Measurements from ENCODE around the gene MYDGF. TPM values are rescaled to one million over a fixed set of nuclear protein-coding genes. Genes with fewer than 3 reads are reported as not detected.
"Not testable (repeated sequence)": the region's sequence is repeated elsewhere in the genome, so short reads cannot be mapped to it uniquely, and the experiment has no call there.

MYDGF gene
- total RNA-seq, 2 donors from 2014 or later: 59.3 to 72.9 TPM

DNA sequence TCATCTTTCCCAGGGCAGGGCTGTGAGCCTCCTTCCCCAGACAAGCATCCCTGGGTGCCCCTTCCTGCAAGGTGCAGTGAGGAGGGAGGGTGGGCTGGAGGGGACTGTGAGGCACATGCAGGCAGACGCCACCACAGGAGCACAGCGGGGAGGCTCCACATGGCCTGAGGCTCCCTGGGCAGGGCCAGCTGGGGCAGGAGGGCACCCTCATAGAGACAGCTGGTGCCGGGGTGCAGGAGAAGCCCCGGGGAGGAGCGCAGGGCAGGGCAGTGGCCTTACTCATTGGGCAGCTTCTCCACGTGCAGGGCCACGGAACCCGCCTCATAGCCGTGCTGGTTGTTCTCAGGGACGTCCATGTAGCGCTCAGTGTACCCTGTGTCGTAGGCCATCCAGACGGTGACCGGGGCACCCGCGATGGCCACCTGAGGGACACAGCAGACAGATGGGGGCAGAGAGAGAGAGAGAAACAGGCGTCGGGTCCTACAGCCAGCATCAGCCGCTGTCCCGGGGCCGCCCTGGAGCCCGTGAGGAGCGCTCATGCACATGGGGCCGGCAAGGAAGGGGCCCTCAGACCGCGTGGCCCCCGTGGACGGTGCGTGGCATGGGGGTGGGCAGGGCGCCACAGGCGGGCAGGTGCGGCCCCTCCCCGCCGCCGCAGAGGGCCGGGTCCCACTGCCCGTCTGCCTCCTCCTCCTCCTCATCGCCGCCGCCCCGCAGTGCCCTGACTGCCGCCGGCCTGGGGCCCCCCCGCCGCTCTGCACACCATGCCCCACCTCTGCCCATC, 12.5 kb upstream of the MYDGF start:
- Histone ChIP-seq H3K4me1 (ENCODE audit: control insufficient read depth in 1 of 2, low read depth in 2 of 2) (no peaks in the 10 kb centered on the region), H3K9me3 (no peaks in the 10 kb centered on the region), H3K27me3 (replicated peaks; ENCODE audit: insufficient read depth) (no peaks in the 10 kb centered on the region), H3K36me3 (peaks cover 58% of the 10 kb centered on the region), H3K27ac (no peak overlapping the region), H3K4me3 (no peak overlapping the region)
- TF ChIP-seq CTCF (IDR thresholded peaks at IDR 0.05): no peak
- DNase-seq (ENCODE audit: low spot score): no peak
- no peak for ATAC-seq (ENCODE audit: insufficient number of reproducible peaks, low FRiP score, low read depth)

DNA sequence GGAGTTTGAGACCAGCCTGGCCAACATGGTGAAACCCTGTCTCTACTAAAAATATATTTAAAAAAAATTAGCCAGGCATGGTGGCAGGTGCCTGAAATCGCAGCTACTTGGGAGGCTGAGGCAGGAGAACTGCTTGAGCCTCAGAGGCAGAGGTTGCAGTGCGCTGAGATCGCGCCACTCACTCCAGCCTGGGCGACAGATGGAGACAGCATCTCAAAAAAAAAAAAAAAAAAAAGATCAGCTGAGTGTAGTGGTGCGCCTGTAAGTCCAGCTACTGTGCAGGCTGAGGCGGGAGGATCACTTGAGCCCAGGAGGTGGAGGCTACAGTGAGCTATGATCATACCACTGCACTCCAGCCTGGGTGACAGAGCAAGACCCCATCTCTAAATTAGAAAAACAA, 9.9 kb upstream of the MYDGF start:
- not testable (repeated sequence) for H3K9me3 ChIP-seq; H3K27ac ChIP-seq; H3K4me3 ChIP-seq; ATAC-seq (ENCODE audit: insufficient number of reproducible peaks, low FRiP score, low read depth); H3K4me1 ChIP-seq (ENCODE audit: control insufficient read depth in 1 of 2, low read depth in 2 of 2); DNase-seq (ENCODE audit: low spot score); H3K27me3 ChIP-seq (replicated peaks; ENCODE audit: insufficient read depth)
- peaks cover 52% of the 10 kb centered on the region for H3K36me3 ChIP-seq

GRCh38 chr19:4678881-4679790, 9.0 kb upstream of the MYDGF start:
- DNase-seq (ENCODE audit: low spot score) (no peak), ATAC-seq (ENCODE audit: insufficient number of reproducible peaks, low FRiP score, low read depth) (no peak)
- Histone ChIP-seq H3K4me1 (ENCODE audit: control insufficient read depth in 1 of 2, low read depth in 2 of 2) (no peaks in the 10 kb centered on the region), H3K4me3 (no peak overlapping the region), H3K27ac (no peak overlapping the region), H3K9me3 (no peaks in the 10 kb centered on the region), H3K36me3 (peaks cover 43% of the 10 kb centered on the region), H3K27me3 (replicated peaks; ENCODE audit: insufficient read depth) (no peaks in the 10 kb centered on the region)
- no peak for TF ChIP-seq CTCF (IDR thresholded peaks at IDR 0.05)

DNA sequence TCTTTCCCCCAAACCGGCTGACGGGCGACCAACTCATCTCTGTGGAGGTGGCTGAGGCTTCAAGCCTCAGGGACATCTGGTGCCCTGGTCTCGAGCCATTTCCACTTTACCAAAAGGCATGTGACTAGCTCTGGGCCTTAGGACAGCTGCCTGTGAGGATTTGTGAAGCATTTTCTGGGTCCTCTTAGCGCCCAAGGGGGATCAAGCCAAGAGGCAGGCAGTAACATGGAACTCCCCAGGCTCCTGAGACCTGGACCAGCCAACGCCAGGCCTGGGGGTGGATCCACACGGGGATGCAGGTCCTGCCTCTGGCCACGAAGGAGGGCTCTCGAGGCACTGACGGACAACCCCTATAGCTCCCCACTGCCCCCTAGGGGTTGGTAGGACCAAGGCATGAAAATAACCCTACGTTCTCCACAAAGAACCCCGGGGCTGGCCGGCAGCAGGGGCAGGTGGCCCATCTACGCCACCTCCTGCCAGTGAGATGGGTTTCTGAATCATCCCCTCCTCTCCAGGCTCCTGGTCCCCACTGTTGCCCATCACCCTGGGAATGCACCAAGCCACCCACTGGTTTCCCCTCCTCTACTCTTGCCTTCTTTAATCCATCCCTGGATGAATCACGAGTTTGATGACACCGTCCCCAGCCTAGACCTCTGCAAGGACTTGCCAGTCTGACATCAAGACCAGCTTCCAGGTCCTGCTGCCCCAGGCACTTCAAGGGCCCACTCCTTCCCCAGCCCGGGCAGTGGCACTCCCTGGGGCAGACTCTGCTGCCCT, 7.0 kb upstream of the MYDGF start:
- H3K4me1 ChIP-seq (ENCODE audit: control insufficient read depth in 1 of 2, low read depth in 2 of 2): no peaks in the 10 kb centered on the region
- no peaks in the 10 kb centered on the region for H3K9me3 ChIP-seq
- no peak overlapping the region for H3K27ac ChIP-seq
- peak; percentile 35 for TF ChIP-seq CTCF (IDR thresholded peaks at IDR 0.05)
- DNase-seq (ENCODE audit: low spot score) (no peak), ATAC-seq (ENCODE audit: insufficient number of reproducible peaks, low FRiP score, low read depth) (no peak)
- peaks cover 28% of the 10 kb centered on the region for H3K36me3 ChIP-seq
- no peak overlapping the region for H3K4me3 ChIP-seq
- no peaks in the 10 kb centered on the region for H3K27me3 ChIP-seq (replicated peaks; ENCODE audit: insufficient read depth)

GRCh38 chr19:4675346-4675745, 5.2 kb upstream of the MYDGF start:
- no peak overlapping the region for H3K27ac ChIP-seq
- H3K4me3 ChIP-seq: no peak overlapping the region
- H3K36me3 ChIP-seq: peaks cover 21% of the 10 kb centered on the region
- ATAC-seq (ENCODE audit: insufficient number of reproducible peaks, low FRiP score, low read depth) (no peak), DNase-seq (ENCODE audit: low spot score) (no peak)
- H3K4me1 ChIP-seq (ENCODE audit: control insufficient read depth in 1 of 2, low read depth in 2 of 2): peaks cover 0 to 4% of the 10 kb centered on the region in 2 donors
- TF ChIP-seq CTCF (IDR thresholded peaks at IDR 0.05): no peak
- no peaks in the 10 kb centered on the region for H3K27me3 ChIP-seq (replicated peaks; ENCODE audit: insufficient read depth)
- no peaks in the 10 kb centered on the region for H3K9me3 ChIP-seq

Data from thoracic aorta (tissue), 2 donors.